Measurements from ENCODE around the gene GPR142. TPM values are rescaled to one million over a fixed set of nuclear protein-coding genes. Genes with fewer than 3 reads are reported as not detected.

Gene GPR142
- total and polyA plus RNA-seq, 2 of the 8 experiments (the other 6 are each of a cell fraction or from before 2014, with no cell fraction given): 0.05 TPM; not detected in 1

GRCh38 chr17:74342224-74342623 lies 25.1 kb upstream of the GPR142 start (continued):
- TF ChIP-seq CHD7 (IDR thresholded peaks at IDR 0.05; ENCODE audit: insufficient replicate concordance, low read length): no peak
- no peak for TF ChIP-seq MAX (IDR thresholded peaks at IDR 0.05)
- TF ChIP-seq KDM5A (IDR thresholded peaks at IDR 0.05; ENCODE audit: low read length): no peak
- TF ChIP-seq SP4 (IDR thresholded peaks at IDR 0.05; ENCODE audit: low read length): no peak
- no peak for TF ChIP-seq SIRT6 (IDR thresholded peaks at IDR 0.05; ENCODE audit: low read length)
- TF ChIP-seq CBX8 (IDR thresholded peaks at IDR 0.05; ENCODE audit: borderline replicate concordance, low read depth, low read length): no peak

Measured in H1 (cell line).